DND-41 (cell line): Measurements from ENCODE around the gene CERK.

Source experiments
- CTCF ChIP-seq: IDR thresholded peaks from 2 replicates; pipeline ENCODE4 v1.5.1; 2012; ENCODE audit warnings: borderline replicate concordance, low read length, moderate library complexity, mild to moderate bottlenecking; ENCODE audit not compliant: poor library complexity, severe bottlenecking; ENCODE audit errors: extremely low read depth
- EZH2 ChIP-seq: IDR thresholded peaks from 3 replicates; pipeline ENCODE4 v1.6.1; 2012; ENCODE audit warnings: borderline replicate concordance, low read depth, mild to moderate bottlenecking, moderate library complexity, low read length, inconsistent platforms; ENCODE audit not compliant: severe bottlenecking

DNA sequence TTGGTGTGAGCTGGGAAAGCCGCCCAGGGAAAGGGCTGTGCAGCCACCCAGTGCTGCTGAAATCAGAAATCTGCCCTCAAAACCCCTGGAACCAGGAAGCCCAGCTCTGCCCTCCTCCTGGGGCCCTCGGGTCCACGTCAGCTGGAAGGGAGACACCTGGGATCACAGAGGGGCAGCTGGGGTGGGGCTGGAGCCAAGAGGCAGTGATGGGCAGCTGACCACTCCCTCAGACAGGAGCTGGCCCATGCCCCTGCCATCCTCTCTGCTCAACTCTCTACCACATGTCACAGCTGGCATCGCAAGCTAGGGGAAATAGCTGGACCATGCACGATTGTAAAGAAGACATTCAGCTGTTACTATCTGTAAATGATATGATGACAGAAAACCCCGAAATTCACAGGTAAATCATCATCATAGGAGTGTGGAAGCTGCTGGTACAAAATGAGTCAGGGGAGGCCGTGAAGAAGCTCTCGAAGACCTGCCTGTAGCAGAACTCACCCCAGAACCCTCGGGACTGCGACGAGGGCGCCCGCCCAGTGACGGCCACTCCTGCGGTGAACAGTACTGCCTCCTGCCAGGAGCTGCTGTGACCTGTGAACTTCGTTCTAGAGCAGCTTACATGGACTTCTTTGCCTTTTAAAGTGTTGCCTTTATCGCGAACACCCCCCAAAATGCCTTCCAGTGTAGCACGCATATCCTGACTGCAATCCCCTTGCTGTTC lies 55.9 kb downstream of the CERK start:
- TF ChIP-seq CTCF, result no peak
- TF ChIP-seq EZH2, result no peak
